ENCODE data around the gene MFSD2B.
"Not testable (repeated sequence)": the region's sequence is repeated elsewhere in the genome, so short reads cannot be mapped to it uniquely, and the experiment has no call there.

MFSD2B gene

GRCh38 chr2:24011250-24012104, 1.6 kb downstream of the MFSD2B start:
- H3K4me2 ChIP-seq (ENCODE audit: low read length): no peak overlapping the region
- H3K9me3 ChIP-seq (replicated peaks; ENCODE audit: low read length): no peaks in the 10 kb centered on the region
- H3K4me3 ChIP-seq (ENCODE audit: low read length): no peak overlapping the region
- H3K27me3 ChIP-seq (ENCODE audit: control insufficient read depth, insufficient read depth, low read length): no peaks in the 10 kb centered on the region
- H3K9ac ChIP-seq (ENCODE audit: low read depth, low read length): no peak overlapping the region
- H3K4me1 ChIP-seq (ENCODE audit: control insufficient read depth, insufficient read depth, low read length): peaks cover 38% of the 10 kb centered on the region
- H3K36me3 ChIP-seq (ENCODE audit: insufficient read depth, low read length): no peaks in the 10 kb centered on the region

- Histone ChIP-seq H3K4me3 (ENCODE audit: low read length) (no peak overlapping the region), H3K4me2 (ENCODE audit: low read length) (no peak overlapping the region), H3K27me3 (ENCODE audit: control insufficient read depth, insufficient read depth, low read length) (no peaks in the 10 kb centered on the region), H3K36me3 (ENCODE audit: insufficient read depth, low read length) (no peaks in the 10 kb centered on the region), H3K9ac (ENCODE audit: low read depth, low read length) (no peak overlapping the region), H3K9me3 (replicated peaks; ENCODE audit: low read length) (no peaks in the 10 kb centered on the region), H3K4me1 (ENCODE audit: control insufficient read depth, insufficient read depth, low read length) (peaks cover 45% of the 10 kb centered on the region)
These were observed 2.8 kb downstream of the MFSD2B start for GRCh38 chr2:24012521-24013188.

- Histone ChIP-seq H3K9ac (ENCODE audit: low read depth, low read length) (peak overlapping the region; percentile 18), H3K4me2 (ENCODE audit: low read length) (peak overlapping the region; percentile 63), H3K4me1 (ENCODE audit: control insufficient read depth, insufficient read depth, low read length) (peaks cover 39% of the 10 kb centered on the region)
- H3K9me3 ChIP-seq (replicated peaks; ENCODE audit: low read length); H3K36me3 ChIP-seq (ENCODE audit: insufficient read depth, low read length); H3K27me3 ChIP-seq (ENCODE audit: control insufficient read depth, insufficient read depth, low read length); H3K4me3 ChIP-seq (ENCODE audit: low read length): not testable (repeated sequence)
These were observed 5.0 kb downstream of the MFSD2B start for GRCh38 chr2:24014902-24015301.

- Histone ChIP-seq H3K4me2 (ENCODE audit: low read length) (peak overlapping the region; percentile 63), H3K4me3 (ENCODE audit: low read length) (peak overlapping the region; percentile 23), H3K4me1 (ENCODE audit: control insufficient read depth, insufficient read depth, low read length) (peaks cover 31% of the 10 kb centered on the region), H3K9me3 (replicated peaks; ENCODE audit: low read length) (no peaks in the 10 kb centered on the region), H3K27me3 (ENCODE audit: control insufficient read depth, insufficient read depth, low read length) (no peaks in the 10 kb centered on the region), H3K9ac (ENCODE audit: low read depth, low read length) (peak overlapping the region; percentile 64), H3K36me3 (ENCODE audit: insufficient read depth, low read length) (no peaks in the 10 kb centered on the region)
These were observed 5.9 kb downstream of the MFSD2B start for GRCh38 chr2:24015562-24016375.

- H3K4me2 ChIP-seq (ENCODE audit: low read length): peak overlapping the region; percentile 55
- peaks cover 31% of the 10 kb centered on the region for H3K4me1 ChIP-seq (ENCODE audit: control insufficient read depth, insufficient read depth, low read length)
- peak overlapping the region; percentile 64 for H3K9ac ChIP-seq (ENCODE audit: low read depth, low read length)
- no peak overlapping the region for H3K4me3 ChIP-seq (ENCODE audit: low read length)
- H3K27me3 ChIP-seq (ENCODE audit: control insufficient read depth, insufficient read depth, low read length): no peaks in the 10 kb centered on the region
- no peaks in the 10 kb centered on the region for H3K9me3 ChIP-seq (replicated peaks; ENCODE audit: low read length)
- H3K36me3 ChIP-seq (ENCODE audit: insufficient read depth, low read length): no peaks in the 10 kb centered on the region
These were observed 6.5 kb downstream of the MFSD2B start for GRCh38 chr2:24016376-24016761.

- H3K4me2 ChIP-seq (ENCODE audit: low read length): no peak overlapping the region
- H3K27me3 ChIP-seq (ENCODE audit: control insufficient read depth, insufficient read depth, low read length): no peaks in the 10 kb centered on the region
- no peaks in the 10 kb centered on the region for H3K36me3 ChIP-seq (ENCODE audit: insufficient read depth, low read length)
- no peak overlapping the region for H3K4me3 ChIP-seq (ENCODE audit: low read length)
- H3K9me3 ChIP-seq (replicated peaks; ENCODE audit: low read length): no peaks in the 10 kb centered on the region
- peaks cover 31% of the 10 kb centered on the region for H3K4me1 ChIP-seq (ENCODE audit: control insufficient read depth, insufficient read depth, low read length)
- no peak overlapping the region for H3K9ac ChIP-seq (ENCODE audit: low read depth, low read length)
These were observed 7.2 kb downstream of the MFSD2B start for GRCh38 chr2:24016853-24017703.

- Histone ChIP-seq H3K4me2 (ENCODE audit: low read length) (no peak overlapping the region), H3K4me1 (ENCODE audit: control insufficient read depth, insufficient read depth, low read length) (peaks cover 27% of the 10 kb centered on the region), H3K27me3 (ENCODE audit: control insufficient read depth, insufficient read depth, low read length) (no peaks in the 10 kb centered on the region), H3K4me3 (ENCODE audit: low read length) (no peak overlapping the region), H3K36me3 (ENCODE audit: insufficient read depth, low read length) (peaks cover 3% of the 10 kb centered on the region), H3K9me3 (replicated peaks; ENCODE audit: low read length) (no peaks in the 10 kb centered on the region), H3K9ac (ENCODE audit: low read depth, low read length) (no peak overlapping the region)
These were observed 7.8 kb downstream of the MFSD2B start for GRCh38 chr2:24017711-24018110.

- H3K4me1 ChIP-seq (ENCODE audit: control insufficient read depth, insufficient read depth, low read length): peaks cover 27% of the 10 kb centered on the region
- no peaks in the 10 kb centered on the region for H3K27me3 ChIP-seq (ENCODE audit: control insufficient read depth, insufficient read depth, low read length)
- H3K4me3 ChIP-seq (ENCODE audit: low read length): no peak overlapping the region
- no peaks in the 10 kb centered on the region for H3K9me3 ChIP-seq (replicated peaks; ENCODE audit: low read length)
- peaks cover 6% of the 10 kb centered on the region for H3K36me3 ChIP-seq (ENCODE audit: insufficient read depth, low read length)
- no peak overlapping the region for H3K9ac ChIP-seq (ENCODE audit: low read depth, low read length)
- H3K4me2 ChIP-seq (ENCODE audit: low read length): no peak overlapping the region
These were observed 8.4 kb downstream of the MFSD2B start for GRCh38 chr2:24018241-24018640.

GRCh38 chr2:24019729-24020128, 9.8 kb downstream of the MFSD2B start:
- Histone ChIP-seq H3K4me2 (ENCODE audit: low read length) (no peak overlapping the region), H3K36me3 (ENCODE audit: insufficient read depth, low read length) (peaks cover 16% of the 10 kb centered on the region), H3K9ac (ENCODE audit: low read depth, low read length) (no peak overlapping the region), H3K4me1 (ENCODE audit: control insufficient read depth, insufficient read depth, low read length) (peaks cover 32% of the 10 kb centered on the region), H3K27me3 (ENCODE audit: control insufficient read depth, insufficient read depth, low read length) (no peaks in the 10 kb centered on the region), H3K9me3 (replicated peaks; ENCODE audit: low read length) (no peaks in the 10 kb centered on the region), H3K4me3 (ENCODE audit: low read length) (no peak overlapping the region)

GRCh38 chr2:24020244-24020643, 10.4 kb downstream of the MFSD2B start:
- Histone ChIP-seq H3K4me1 (ENCODE audit: control insufficient read depth, insufficient read depth, low read length) (peaks cover 27% of the 10 kb centered on the region), H3K36me3 (ENCODE audit: insufficient read depth, low read length) (peaks cover 16% of the 10 kb centered on the region), H3K9ac (ENCODE audit: low read depth, low read length) (no peak overlapping the region), H3K27me3 (ENCODE audit: control insufficient read depth, insufficient read depth, low read length) (no peaks in the 10 kb centered on the region), H3K4me2 (ENCODE audit: low read length) (no peak overlapping the region), H3K9me3 (replicated peaks; ENCODE audit: low read length) (no peaks in the 10 kb centered on the region), H3K4me3 (ENCODE audit: low read length) (no peak overlapping the region)

Measured in skeletal muscle satellite cell (primary cell).